IMR-90 (cell line): ENCODE measurements around the gene CWC27. TPM values are rescaled to one million over a fixed set of nuclear protein-coding genes. Genes with fewer than 3 reads are reported as not detected.

Experiments
- ATAC-seq: fragments of 200-7000 bp; cut with Tn5 transposase; 2 replicates; pipeline ENCODE4 v1.9.1; 2020; ENCODE audit warnings: low read depth, mild to moderate bottlenecking, moderate library complexity
- BruUV-seq: library from RNA; stranded (reverse); fragments of 400-500 nt; replicated peaks from 2 replicates; lab custom pipeline; 2021; lab: Mats Ljungman, UMichigan
- CTCF ChIA-PET: fragments of 300-600 bp; formaldehyde crosslinking; extraction: SDS; loops from one replicate; lab custom pipeline; 2021; ENCODE audit warnings: antibody characterized with exemption; lab: Yijun Ruan, JAX
- POLR2A ChIA-PET: fragments of 300-600 bp; sonication (Branson Sonifier 250); formaldehyde crosslinking; loops from one replicate; lab custom pipeline; 2022; ENCODE audit warnings: antibody characterized with exemption; ENCODE audit not compliant: unreplicated experiment; lab: Charles Lee
- DNase-seq: peaks from one replicate; pipeline ENCODE4 v3.0.0; 2013
- H2AFZ ChIP-seq: replicated peaks from 2 replicates; pipeline ENCODE3; 2013; ENCODE audit warnings: low read length, mild to moderate bottlenecking; ENCODE audit not compliant: poor library complexity
- H2AK5ac ChIP-seq: 2 replicates; pipeline ENCODE4 v1.6.1; 2013; ENCODE audit warnings: low read depth, low read length, inconsistent platforms
- H2AK9ac ChIP-seq: replicated peaks from 2 replicates; pipeline ENCODE3; 2013; ENCODE audit warnings: mild to moderate bottlenecking, low read depth, low read length, moderate library complexity; ENCODE audit not compliant: poor library complexity
- H2BK120ac ChIP-seq: 2 replicates; pipeline ENCODE4 v1.6.1; 2013; ENCODE audit warnings: low read depth, low read length, inconsistent platforms
- H2BK15ac ChIP-seq: 3 replicates; pipeline ENCODE4 v1.6.1; 2013; ENCODE audit warnings: low read depth, low read length, inconsistent platforms
- H2BK20ac ChIP-seq: 2 replicates; pipeline ENCODE4 v1.6.1; 2013; ENCODE audit warnings: low read depth, mild to moderate bottlenecking, inconsistent platforms, low read length, moderate library complexity
- H2BK5ac ChIP-seq: 2 replicates; pipeline ENCODE4 v1.6.1; 2013; ENCODE audit warnings: mild to moderate bottlenecking, low read depth, low read length, inconsistent platforms; ENCODE audit not compliant: poor library complexity, severe bottlenecking
- H3K14ac ChIP-seq: replicated peaks from 2 replicates; pipeline ENCODE4 v1.6.1; 2013; ENCODE audit warnings: low read depth, low read length, inconsistent platforms
- H3K18ac ChIP-seq: 2 replicates; pipeline ENCODE4 v1.6.1; 2013; ENCODE audit warnings: low read depth, low read length, control low read depth
- H3K23ac ChIP-seq: 2 replicates; pipeline ENCODE4 v1.6.1; 2013; ENCODE audit warnings: low read depth, low read length, inconsistent platforms
- H3K27ac ChIP-seq: 2 replicates; pipeline ENCODE4 v1.5.1; 2013; ENCODE audit warnings: mild to moderate bottlenecking, control low read depth, low read length; ENCODE audit not compliant: insufficient read depth
- H3K27me3 ChIP-seq: 2 replicates; pipeline ENCODE4 v1.6.1; 2013; ENCODE audit warnings: low read length; ENCODE audit not compliant: control insufficient read depth, insufficient read depth
- H3K36me3 ChIP-seq: 2 replicates; pipeline ENCODE4 v1.6.1; 2013; ENCODE audit warnings: low read length, mixed read lengths; ENCODE audit not compliant: control insufficient read depth, insufficient read depth
- H3K4ac ChIP-seq: 2 replicates; pipeline ENCODE4 v1.6.1; 2013; ENCODE audit warnings: low read depth, low read length, inconsistent platforms
- H3K4me1 ChIP-seq: 2 replicates; pipeline ENCODE4 v1.6.1; 2013; ENCODE audit warnings: low read length, mixed read lengths; ENCODE audit not compliant: control insufficient read depth, insufficient read depth
- H3K4me2 ChIP-seq: 2 replicates; pipeline ENCODE4 v1.6.1; 2013; ENCODE audit warnings: low read depth, mild to moderate bottlenecking, control low read depth, low read length, moderate library complexity
- H3K4me3 ChIP-seq: 2 replicates; pipeline ENCODE4 v1.5.1; 2013; ENCODE audit warnings: low read depth, mild to moderate bottlenecking, control low read depth, low read length, moderate library complexity; ENCODE audit not compliant: insufficient read depth
- H3K56ac ChIP-seq: 2 replicates; pipeline ENCODE4 v1.6.1; 2013; ENCODE audit warnings: low read length, inconsistent platforms; ENCODE audit not compliant: insufficient read depth; ENCODE audit errors: extremely low read depth
- H3K79me1 ChIP-seq, 2 experiments: 2 replicates each; pipeline ENCODE4 v1.6.1; 2013; ENCODE audit warnings: low read length in 2 of 2, inconsistent platforms in 1 of 2, low read depth in 1 of 2
- H3K9ac ChIP-seq: 2 replicates; pipeline ENCODE4 v1.6.1; 2013; ENCODE audit warnings: low read depth, low read length, control low read depth
- H3K9me1 ChIP-seq: 2 replicates; pipeline ENCODE4 v1.6.1; 2013; ENCODE audit warnings: low read length, inconsistent platforms; ENCODE audit not compliant: insufficient read depth
- H3K9me3 ChIP-seq: 2 replicates; pipeline ENCODE4 v1.6.1; 2013; ENCODE audit warnings: low read length; ENCODE audit not compliant: control insufficient read depth, insufficient read depth
- H4K20me1 ChIP-seq: 2 replicates; pipeline ENCODE4 v1.6.1; 2013; ENCODE audit warnings: low read length, inconsistent platforms; ENCODE audit not compliant: insufficient read depth
- H4K5ac ChIP-seq: 2 replicates; pipeline ENCODE4 v1.6.1; 2013; ENCODE audit warnings: mild to moderate bottlenecking, low read depth, low read length, control low read depth
- H4K8ac ChIP-seq, 2 experiments: 2 replicates each; pipeline ENCODE4 v1.6.1; 2013; ENCODE audit warnings: low read depth in 2 of 2, low read length in 2 of 2, control low read depth in 1 of 2, inconsistent platforms in 1 of 2
- H4K91ac ChIP-seq: 2 replicates; pipeline ENCODE4 v1.6.1; 2013; ENCODE audit warnings: low read depth, low read length, inconsistent platforms; ENCODE audit not compliant: insufficient read depth
- FOS ChIP-seq: fragments of 150-350 bp; IDR thresholded peaks from 2 replicates; pipeline ENCODE4 v1.6.1; 2016; ENCODE audit warnings: low read depth, low read length
- whole genome bisulfite sequencing, 2 experiments: methylation state at CpG; one replicate each; pipeline versions ENCODE4 v1.1.5 to v1.1.7; 2013; ENCODE audit warnings: missing lambda C conversion rate in 2 of 2; ENCODE audit not compliant: insufficient read length in 1 of 2; ENCODE audit errors: extremely low coverage in 2 of 2; 5-methylcytosine and 5-hydroxymethylcytosine counted together
- dilution Hi-C: fragments of 300-500 bp; cut with HindIII; formaldehyde crosslinking; loops from one replicate; pipeline ENCODE4 v1.14.3; 2018; ENCODE audit warnings: low sequenced_read_pairs; ENCODE audit not compliant: unreplicated experiment
- in situ Hi-C: fragments of 300-500 bp; cut with MboI; formaldehyde crosslinking; loops from 3 replicates; pipeline ENCODE4 v1.14.3; 2019; ENCODE audit warnings: low sequenced_read_pairs, inconsistent platforms, mixed read lengths
- intact Hi-C: fragments of 100-400 bp; cut with micrococcal nuclease; formaldehyde crosslinking; loops from 2 replicates; pipeline ENCODE4 v1.10.0; 2022
- polyA plus RNA-seq, 3 experiments: library from polyadenylated mRNA; depleted of rRNA; stranded (reverse); fragments of >200 nt; gene quantifications; 2 replicates each; pipeline ENCODE4 v1.2.3, GENCODE V29; 2012; ENCODE audit warnings: low replicate concordance in 1 of 3
- total RNA-seq: library from RNA; depleted of rRNA; stranded (reverse); fragments of >200 nt; gene quantifications from 2 replicates; pipeline ENCODE4 v1.2.3, GENCODE V29; 2012

CWC27 gene
- total and polyA plus RNA-seq, 2 of the 4 experiments (the other 2 are of a cell fraction), result 13.3 to 17.1 TPM

DNA sequence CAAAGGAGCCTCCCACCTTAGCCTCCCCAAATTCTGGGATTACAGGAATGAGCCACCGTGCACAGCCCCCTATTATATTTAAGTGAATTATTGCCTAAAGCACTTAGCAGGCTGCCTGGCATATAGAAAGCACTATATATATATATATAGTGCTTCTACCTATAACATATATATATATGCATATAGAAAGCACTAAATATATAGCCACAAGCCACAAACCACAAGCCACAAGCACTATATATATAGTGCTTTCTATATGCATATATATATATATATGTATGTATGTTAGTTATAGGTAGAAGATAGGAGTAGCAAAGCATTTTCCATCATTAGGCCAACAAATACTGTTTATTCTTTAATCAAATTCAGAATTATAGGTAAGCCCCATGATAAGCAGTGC, 185.8 kb downstream of the CWC27 start:
- dilution Hi-C loops, result no loop called here
- intact Hi-C loops, result loop anchor here (10.0 kb wide), 1 partner anchor 320 kb away; no protein-coding TSS in a partner anchor
- Histone ChIP-seq H2BK20ac (no peak overlapping the region), H4K5ac (no peak overlapping the region), H3K36me3 (no peaks in the 10 kb centered on the region), H4K20me1 (no peaks in the 10 kb centered on the region), H4K8ac (no peak overlapping the region), H3K79me1 (0 out of 4 replicates have a peak, but pooled peaks cover 0 to 7% of the 10 kb centered on the region in 2 experiments), H3K4me3 (no peak overlapping the region), H2AFZ (no peak overlapping the region), H3K27me3 (no peaks in the 10 kb centered on the region), H3K9ac (no peak overlapping the region), H3K27ac (no peak overlapping the region), H3K18ac (no peak overlapping the region), H2BK120ac (no peak overlapping the region), H3K14ac (no peak overlapping the region), H2BK15ac (no peak overlapping the region), H3K56ac (no peak overlapping the region), H4K91ac (no peak overlapping the region), H2BK5ac (no peak overlapping the region), H3K9me3 (peaks cover 2% of the 10 kb centered on the region; the same call in 1 of the 2 replicates), H3K4me2 (no peak overlapping the region), H3K9me1 (no peaks in the 10 kb centered on the region), H2AK9ac (no peak overlapping the region), H3K4ac (no peak overlapping the region), H2AK5ac (no peak overlapping the region), H3K4me1 (peaks cover 3% of the 10 kb centered on the region; the same call in 1 of the 2 replicates), H3K23ac (no peak overlapping the region)
- ATAC-seq (no peak), DNase-seq (no peak)
- ChIA-PET POLR2A (no interaction called here), CTCF (no interaction called here)
- no TSS peak for BruUV-seq
- no CpG with 5 or more reads among the region's 1 CpG for WGBS, 2 experiments
- in situ Hi-C loops, result loop anchor here (10.0 kb wide), 2 partner anchors 140 to 530 kb away; partner anchors contain the start of gene ADAMTS6
- TF ChIP-seq FOS, result no peak
